Stimulated activated CD8-positive, alpha-beta memory T cell treated with anti-CD3 and anti-CD28 coated beads, Interleukin-12 subunit alpha, Interleukin-12 subunit beta, amount 100 ng/mL, for 1 hour (primary cell): Measurements from ENCODE around the gene ANKDD1A.

Source experiments
- DNase-seq: peaks from one replicate; pipeline ENCODE4 v3.0.0-alpha.2; 2020; ENCODE audit warnings: low read depth

The ANKDD1A gene

GRCh38 chr15:64911311-64912186, at the start of gene ANKDD1A:
Gene ANKDD1A, plus strand, starts transcription at chr15:64911902. Its CDS starts 29 bp downstream, at chr15:64911931.
- no peak for DNase-seq

DNA sequence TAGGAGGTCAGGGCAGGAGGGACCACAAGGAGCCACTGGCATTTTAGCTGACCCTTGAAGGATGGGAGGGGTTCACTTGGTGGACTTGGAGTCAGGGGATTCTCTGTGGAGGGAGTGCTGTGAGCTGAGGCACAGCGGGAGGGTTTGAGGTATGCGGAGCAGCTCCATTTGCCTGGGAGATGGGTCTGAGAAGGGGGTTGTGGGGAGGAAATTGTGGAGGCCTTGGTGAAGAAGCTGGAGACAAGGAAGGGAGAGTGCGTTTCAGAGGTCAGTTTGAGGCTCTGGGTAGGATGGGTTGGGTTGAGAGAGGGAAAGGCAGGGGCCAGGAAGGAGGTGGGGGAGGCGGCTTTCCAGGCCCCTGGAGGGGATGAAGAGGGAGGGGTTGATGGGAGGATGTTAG, 49.7 kb upstream of the ANKDD1A start:
- DNase-seq = no peak

GRCh38 chr15:64862408-64862807, 49.3 kb upstream of the ANKDD1A start:
- no peak for DNase-seq

- DNase-seq = no peak
Observed at GRCh38 chr15:64864068-64864467, 47.6 kb upstream of the ANKDD1A start.

DNA sequence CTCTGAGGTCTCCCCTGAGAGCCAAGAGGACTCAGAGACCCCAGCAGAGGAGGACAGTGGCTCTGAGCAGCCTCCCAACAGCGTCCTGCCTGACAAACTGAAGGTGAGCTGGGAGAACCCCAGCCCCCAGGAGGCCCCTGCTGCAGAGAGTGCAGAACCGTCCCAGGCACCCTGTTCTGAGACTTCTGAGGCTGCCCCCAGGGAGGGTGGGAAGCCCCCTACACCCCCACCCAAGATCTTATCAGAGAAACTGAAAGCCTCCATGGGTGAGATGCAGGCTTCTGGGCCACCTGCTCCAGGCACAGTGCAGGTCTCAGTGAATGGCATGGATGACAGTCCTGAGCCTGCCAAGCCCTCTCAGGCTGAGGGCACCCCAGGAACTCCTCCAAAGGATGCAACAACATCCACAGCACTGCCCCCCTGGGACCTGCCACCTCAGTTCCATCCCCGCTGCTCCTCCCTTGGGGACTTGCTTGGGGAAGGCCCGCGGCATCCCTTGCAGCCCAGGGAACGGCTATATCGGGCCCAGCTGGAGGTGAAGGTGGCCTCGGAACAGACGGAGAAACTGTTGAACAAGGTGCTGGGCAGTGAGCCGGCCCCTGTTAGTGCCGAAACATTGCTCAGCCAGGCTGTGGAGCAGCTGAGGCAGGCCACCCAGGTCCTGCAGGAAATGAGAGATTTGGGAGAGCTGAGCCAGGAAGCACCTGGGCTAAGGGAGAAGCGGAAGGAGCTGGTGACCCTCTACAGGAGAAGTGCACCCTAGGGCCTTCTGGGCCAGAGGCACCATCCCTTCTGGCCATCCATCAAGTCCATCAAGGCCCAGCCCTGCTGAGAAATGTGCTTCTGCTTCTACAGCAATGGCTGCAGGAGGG, 46.3 kb upstream of the ANKDD1A start:
- DNase-seq = no peak

- no peak for DNase-seq
Observed at GRCh38 chr15:64865998-64866520, 45.6 kb upstream of the ANKDD1A start.

DNA sequence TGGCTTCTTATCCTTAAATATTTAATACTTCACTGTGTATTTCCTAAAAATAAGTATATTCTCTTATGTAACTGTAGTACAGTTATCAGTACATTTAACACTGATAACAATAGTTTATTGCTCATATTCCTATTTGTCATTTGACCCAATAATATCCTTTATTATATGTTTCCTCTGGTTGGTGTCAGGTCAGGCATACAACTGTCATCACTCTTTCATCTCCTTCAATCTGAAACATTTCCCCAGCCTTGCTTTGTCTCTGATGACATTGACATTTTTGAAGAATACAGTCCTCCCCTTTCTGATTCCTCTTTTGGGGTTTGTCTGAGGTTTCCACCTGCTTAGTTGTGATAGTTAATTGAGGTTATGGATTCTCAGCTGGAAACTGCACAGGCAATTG, 42.2 kb upstream of the ANKDD1A start:
- no peak for DNase-seq

GRCh38 chr15:64870353-64870752, 41.3 kb upstream of the ANKDD1A start:
- no peak for DNase-seq

DNA sequence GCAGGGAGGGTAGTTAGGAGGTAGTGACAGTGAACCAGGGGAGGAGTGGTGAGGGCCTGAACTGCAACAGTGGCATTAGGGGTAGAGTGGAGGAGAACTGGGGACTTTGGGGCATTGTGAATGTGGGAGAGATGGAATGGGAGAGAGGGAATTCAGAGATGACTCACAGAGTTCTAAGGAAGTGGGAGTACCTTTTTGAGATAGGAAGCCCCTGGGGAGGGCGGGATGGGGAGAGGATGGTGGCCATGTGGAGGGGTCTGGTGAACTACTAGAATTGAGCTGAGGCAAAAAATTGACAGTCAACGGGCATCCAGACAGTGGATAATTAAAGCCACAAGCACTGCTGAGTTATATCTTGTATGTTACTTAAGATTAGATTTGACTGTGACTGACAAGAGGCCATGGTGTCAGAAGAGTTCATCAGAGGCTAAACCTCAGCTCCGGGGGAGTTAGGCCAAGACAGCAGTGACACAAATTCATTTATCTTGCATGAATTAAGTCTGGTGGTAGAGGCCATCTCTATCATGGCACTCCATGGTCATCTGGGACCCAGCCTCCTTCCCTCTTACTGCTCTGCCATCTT, 36.0 kb upstream of the ANKDD1A start:
- DNase-seq = no peak

DNA sequence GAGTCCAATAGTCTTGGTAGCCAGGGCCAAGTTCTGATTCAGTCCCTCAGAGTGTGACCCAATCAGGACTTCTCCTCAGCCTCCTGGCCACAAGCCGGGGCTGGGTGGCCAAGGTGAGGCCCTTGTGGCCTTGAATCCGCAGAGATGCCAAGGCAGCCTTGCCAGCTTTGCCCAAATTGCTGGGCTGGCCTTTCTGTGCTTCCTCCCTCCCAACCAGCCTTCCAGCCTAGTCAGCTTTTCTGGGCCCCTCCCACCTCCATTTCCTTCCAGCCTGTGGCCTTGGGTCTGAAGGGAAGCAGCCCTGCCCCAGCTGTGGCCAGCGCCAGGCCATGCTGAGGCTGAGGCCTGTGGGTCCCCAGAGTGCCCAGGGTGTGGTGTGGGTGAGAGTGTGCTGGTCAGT, 34.3 kb upstream of the ANKDD1A start:
- no peak for DNase-seq

- no peak for DNase-seq
Observed at GRCh38 chr15:64878705-64879104, 33.0 kb upstream of the ANKDD1A start.

GRCh38 chr15:64883100-64883581, 28.6 kb upstream of the ANKDD1A start:
- no peak for DNase-seq

GRCh38 chr15:64883997-64884511, 27.6 kb upstream of the ANKDD1A start:
- peak; percentile 58 for DNase-seq

DNA sequence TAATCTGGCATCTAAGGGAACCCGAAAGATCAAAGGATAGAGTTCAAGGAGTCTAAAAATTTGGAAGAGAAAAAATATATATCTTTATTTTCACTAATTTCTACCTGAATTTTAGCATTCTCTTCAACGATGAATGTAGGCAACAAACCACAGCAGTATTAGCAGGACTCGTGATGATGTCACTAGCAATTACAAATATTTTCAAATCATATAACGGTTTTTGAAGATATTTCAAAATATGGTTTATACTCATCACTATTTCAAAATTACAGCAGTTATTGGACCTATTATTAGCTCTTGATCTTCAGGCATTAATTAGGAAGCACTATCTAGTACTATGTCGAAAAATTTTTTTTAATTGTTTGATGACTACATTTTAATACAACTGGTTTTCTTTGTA, 27.0 kb upstream of the ANKDD1A start:
- DNase-seq = no peak

- DNase-seq = no peak
Observed at GRCh38 chr15:64888336-64888735, 23.4 kb upstream of the ANKDD1A start.

- DNase-seq = no peak
Observed at GRCh38 chr15:64891561-64891960, 20.1 kb upstream of the ANKDD1A start.

- DNase-seq = no peak
Observed at GRCh38 chr15:64892847-64893403, 18.8 kb upstream of the ANKDD1A start.

DNA sequence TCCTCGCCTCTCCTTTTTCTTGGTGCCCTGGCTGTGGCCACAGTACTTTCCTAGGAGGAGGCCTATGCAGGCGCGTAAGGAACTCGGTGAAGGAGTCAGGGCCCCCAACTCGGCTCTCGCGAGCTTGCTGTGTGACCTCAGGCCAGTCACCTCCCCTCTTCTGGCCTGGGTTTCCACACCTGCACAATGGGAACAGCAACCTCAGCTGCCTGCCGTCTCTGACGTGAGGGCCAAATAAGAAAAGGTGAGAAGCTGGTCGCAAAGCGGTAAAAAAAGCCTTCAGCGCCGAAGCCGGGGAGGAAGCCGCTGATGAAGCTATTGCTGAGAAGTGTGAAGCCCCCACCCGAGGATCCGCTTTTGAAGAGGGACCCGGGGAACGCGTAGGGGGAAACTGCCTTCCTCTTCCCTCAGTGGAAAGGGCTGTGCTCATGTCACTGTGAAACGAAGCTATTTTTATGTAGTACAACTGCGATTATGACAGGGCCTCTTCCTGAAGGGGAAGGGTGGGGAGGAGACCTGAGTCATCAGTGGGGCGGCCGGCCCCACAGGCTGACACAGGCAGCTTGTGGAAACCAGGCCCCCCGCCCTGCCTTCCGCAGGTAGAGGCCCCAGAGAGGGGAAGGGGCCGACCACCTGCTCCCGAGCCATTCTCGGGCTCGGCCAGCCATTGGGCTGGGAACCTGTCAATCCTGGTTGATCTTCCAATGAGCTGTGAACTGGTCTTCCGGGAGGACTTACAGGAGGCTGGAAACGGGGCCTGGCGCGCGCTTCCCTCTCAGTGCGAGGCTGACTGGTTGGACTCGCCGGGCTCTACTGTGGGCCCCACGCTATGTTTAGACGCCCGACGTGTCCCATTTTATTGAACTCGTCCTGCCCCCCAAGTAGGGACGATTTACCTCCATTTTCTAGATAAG, 18.0 kb upstream of the ANKDD1A start:
- DNase-seq = peak; percentile 94

DNA sequence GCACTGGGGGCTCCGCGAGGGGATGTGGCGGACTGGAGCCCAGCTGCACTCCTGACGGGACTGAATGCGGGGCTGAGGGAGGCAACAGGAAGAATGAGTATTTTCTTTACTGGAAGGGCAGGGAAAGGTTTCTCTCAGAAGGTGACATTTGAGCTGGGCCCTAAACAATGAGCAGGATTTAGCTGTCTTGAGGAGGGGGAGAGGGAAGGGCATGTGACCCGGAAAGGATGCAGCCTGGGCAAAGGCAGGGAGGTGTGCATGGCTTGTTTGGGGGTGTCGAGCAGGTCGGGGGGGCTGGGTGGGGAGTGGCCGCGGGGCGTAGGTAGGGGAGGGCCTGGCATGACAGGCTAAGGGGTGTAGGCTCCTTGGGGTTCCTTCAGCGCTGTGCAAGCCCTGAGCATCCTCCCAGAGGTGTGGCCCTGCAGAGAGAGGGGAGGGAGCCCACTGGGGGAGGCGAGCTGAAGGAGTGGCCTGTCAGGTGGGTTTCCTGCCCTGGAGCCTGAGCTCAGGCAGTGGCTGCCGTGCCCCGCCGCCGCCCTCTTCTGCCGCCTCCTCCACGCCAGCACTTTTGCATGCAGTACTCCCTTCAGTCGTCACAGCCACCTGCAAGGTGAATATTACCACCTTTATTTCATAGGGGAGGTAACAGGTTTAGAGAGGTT, 17.2 kb upstream of the ANKDD1A start:
- DNase-seq = peak; percentile 70
